Smooth muscle cell (in vitro differentiated cells): ENCODE measurements around the gene SYT10. TPM values are rescaled to one million over a fixed set of nuclear protein-coding genes. Genes with fewer than 3 reads are reported as not detected.

Experiments
- DNase-seq: peaks from one replicate; lab custom pipeline; 2025; ENCODE audit not compliant: unreplicated experiment; lab: John Stamatoyannopoulos, UW
- H2AFZ ChIP-seq: fragments of 200-600 bp; sonication (generic); 2 replicates; pipeline ENCODE4 v1.6.0; 2016; ENCODE audit warnings: antibody characterized with exemption, low read depth, mild to moderate bottlenecking
- H3F3A ChIP-seq: fragments of 200-600 bp; sonication (generic); 2 replicates; pipeline ENCODE4 v1.6.0; 2017; ENCODE audit warnings: antibody characterized with exemption, low read depth
- H3K27ac ChIP-seq: fragments of 200-600 bp; sonication (generic); 2 replicates; pipeline ENCODE4 v1.5.1; 2016; ENCODE audit warnings: low read depth, mild to moderate bottlenecking
- H3K27me3 ChIP-seq: fragments of 200-600 bp; sonication (generic); 2 replicates; pipeline ENCODE4 v1.6.1; 2016; ENCODE audit warnings: low read depth, mild to moderate bottlenecking
- H3K36me3 ChIP-seq: fragments of 200-600 bp; sonication (generic); 2 replicates; pipeline ENCODE4 v1.5.1; 2016; ENCODE audit warnings: low read depth
- H3K4me1 ChIP-seq: fragments of 200-600 bp; sonication (generic); 2 replicates; pipeline ENCODE4 v1.5.1; 2016; ENCODE audit warnings: low read depth
- H3K4me2 ChIP-seq: fragments of 200-600 bp; sonication (generic); 2 replicates; pipeline ENCODE4 v1.6.0; 2016; ENCODE audit warnings: mild to moderate bottlenecking
- H3K4me3 ChIP-seq: fragments of 200-600 bp; sonication (generic); 2 replicates; pipeline ENCODE4 v1.5.1; 2016; ENCODE audit warnings: mild to moderate bottlenecking
- H3K79me2 ChIP-seq: fragments of 200-600 bp; sonication (generic); 2 replicates; pipeline ENCODE4 v1.6.0; 2016; ENCODE audit warnings: low read depth, mild to moderate bottlenecking
- H3K9ac ChIP-seq: fragments of 200-600 bp; sonication (generic); 2 replicates; pipeline ENCODE4 v1.6.0; 2016; ENCODE audit warnings: low read depth
- H3K9me3 ChIP-seq: fragments of 200-600 bp; sonication (generic); replicated peaks from 2 replicates; pipeline ENCODE4 v1.5.1; 2016; ENCODE audit warnings: low read depth
- H4K20me1 ChIP-seq: fragments of 200-600 bp; sonication (generic); 2 replicates; pipeline ENCODE4 v1.6.0; 2016; ENCODE audit warnings: low read depth
- WGBS: methylation state at CpG from one replicate; pipeline ENCODE4 v1.1.7; 2016; ENCODE audit warnings: low lambda C conversion rate; 5-methylcytosine and 5-hydroxymethylcytosine counted together
- polyA plus RNA-seq: library from polyadenylated mRNA; unstranded; fragments of >200 nt; fragmentation: Nextera tagmentation; extraction: Ambion mirVana; gene quantifications from 2 replicates; pipeline ENCODE4 v1.2.1, GENCODE V29; 2016
- total RNA-seq: library from RNA; depleted of rRNA; stranded (reverse); fragments of >200 nt; gene quantifications from 2 replicates; pipeline ENCODE4 v1.2.3, GENCODE V29; 2014
- TF ChIP-seq, protein P1 (sequence below): fragments of 200-600 bp; sonication (generic); IDR thresholded peaks from 2 replicates; pipeline ENCODE4 v1.5.1; 2017; ENCODE audit warnings: borderline replicate concordance, mild to moderate bottlenecking, antibody characterized with exemption; ENCODE audit not compliant: insufficient read depth, poor library complexity, severe bottlenecking

SYT10 gene
- total and polyA plus RNA-seq, 2 experiments from 2014 or later: 0.18 to 1.2 TPM

DNA sequence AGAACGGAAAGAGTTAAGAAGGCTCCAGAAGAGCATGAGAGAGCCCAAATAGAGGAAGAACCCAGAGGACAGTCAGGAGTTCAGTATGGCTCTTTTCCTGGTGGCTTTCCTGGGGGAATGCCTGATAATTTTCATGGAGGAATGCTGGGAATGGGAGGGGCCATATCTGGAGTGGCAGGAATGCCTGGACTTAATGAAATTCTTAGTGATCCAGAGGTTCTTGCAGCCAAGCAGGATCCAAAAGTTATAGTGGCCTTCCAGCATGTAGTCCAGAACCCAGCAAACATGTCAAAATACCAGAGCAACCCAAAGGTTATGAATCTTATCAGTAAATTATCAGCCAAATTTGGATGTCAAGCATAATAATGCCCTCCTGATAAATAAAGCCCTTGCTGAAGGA lies 15.5 kb upstream of the SYT10 start:
- H3K36me3 ChIP-seq: no peaks in the 10 kb centered on the region
- no peaks in the 10 kb centered on the region for H3K4me1 ChIP-seq
- H3K4me2 ChIP-seq: no peak overlapping the region
- H3K79me2 ChIP-seq: no peaks in the 10 kb centered on the region
- TF ChIP-seq, protein P1, sequence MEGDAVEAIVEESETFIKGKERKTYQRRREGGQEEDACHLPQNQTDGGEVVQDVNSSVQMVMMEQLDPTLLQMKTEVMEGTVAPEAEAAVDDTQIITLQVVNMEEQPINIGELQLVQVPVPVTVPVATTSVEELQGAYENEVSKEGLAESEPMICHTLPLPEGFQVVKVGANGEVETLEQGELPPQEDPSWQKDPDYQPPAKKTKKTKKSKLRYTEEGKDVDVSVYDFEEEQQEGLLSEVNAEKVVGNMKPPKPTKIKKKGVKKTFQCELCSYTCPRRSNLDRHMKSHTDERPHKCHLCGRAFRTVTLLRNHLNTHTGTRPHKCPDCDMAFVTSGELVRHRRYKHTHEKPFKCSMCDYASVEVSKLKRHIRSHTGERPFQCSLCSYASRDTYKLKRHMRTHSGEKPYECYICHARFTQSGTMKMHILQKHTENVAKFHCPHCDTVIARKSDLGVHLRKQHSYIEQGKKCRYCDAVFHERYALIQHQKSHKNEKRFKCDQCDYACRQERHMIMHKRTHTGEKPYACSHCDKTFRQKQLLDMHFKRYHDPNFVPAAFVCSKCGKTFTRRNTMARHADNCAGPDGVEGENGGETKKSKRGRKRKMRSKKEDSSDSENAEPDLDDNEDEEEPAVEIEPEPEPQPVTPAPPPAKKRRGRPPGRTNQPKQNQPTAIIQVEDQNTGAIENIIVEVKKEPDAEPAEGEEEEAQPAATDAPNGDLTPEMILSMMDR: no peak
- WGBS: 93% methylated on average over 1 of the region's 1 CpG
- H3F3A ChIP-seq: no peaks in the 10 kb centered on the region
- H4K20me1 ChIP-seq: no peaks in the 10 kb centered on the region
- no peak overlapping the region for H3K27ac ChIP-seq
- no peaks in the 10 kb centered on the region for H3K9me3 ChIP-seq
- H3K4me3 ChIP-seq: no peak overlapping the region
- no peak overlapping the region for H3K9ac ChIP-seq
- no peak overlapping the region for H2AFZ ChIP-seq
- H3K27me3 ChIP-seq: no peaks in the 10 kb centered on the region
- DNase-seq: no peak

DNA sequence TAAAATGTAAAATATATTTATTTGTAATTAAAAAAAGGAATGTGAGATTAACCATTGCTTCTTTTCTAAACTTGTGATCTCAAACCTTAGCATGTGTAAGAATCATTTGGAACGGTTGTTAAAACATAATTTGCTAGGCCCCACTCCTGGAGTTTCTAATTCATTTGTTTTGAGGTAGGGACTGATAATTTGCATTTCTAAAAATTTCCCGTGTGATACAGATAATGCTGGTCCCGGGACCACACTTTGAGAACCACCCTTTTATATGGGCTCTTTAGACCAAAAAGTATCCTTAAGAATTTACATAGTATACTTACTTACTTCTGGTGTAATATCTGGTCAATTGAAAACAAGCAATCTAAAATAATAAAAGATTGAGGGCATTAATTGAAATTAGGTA lies 10.9 kb upstream of the SYT10 start:
- no peak overlapping the region for H3K4me3 ChIP-seq
- no peak overlapping the region for H3K4me2 ChIP-seq
- no peak overlapping the region for H3K27ac ChIP-seq
- no peaks in the 10 kb centered on the region for H3F3A ChIP-seq
- no peak overlapping the region for H2AFZ ChIP-seq
- 82% methylated on average over 3 of the region's 3 CpGs for WGBS
- H3K4me1 ChIP-seq: no peaks in the 10 kb centered on the region
- DNase-seq: no peak
- no peak overlapping the region for H3K9ac ChIP-seq
- H3K9me3 ChIP-seq: no peaks in the 10 kb centered on the region
- TF ChIP-seq, protein P1: no peak
- no peaks in the 10 kb centered on the region for H4K20me1 ChIP-seq
- H3K27me3 ChIP-seq: no peaks in the 10 kb centered on the region
- no peaks in the 10 kb centered on the region for H3K36me3 ChIP-seq
- no peaks in the 10 kb centered on the region for H3K79me2 ChIP-seq

DNA sequence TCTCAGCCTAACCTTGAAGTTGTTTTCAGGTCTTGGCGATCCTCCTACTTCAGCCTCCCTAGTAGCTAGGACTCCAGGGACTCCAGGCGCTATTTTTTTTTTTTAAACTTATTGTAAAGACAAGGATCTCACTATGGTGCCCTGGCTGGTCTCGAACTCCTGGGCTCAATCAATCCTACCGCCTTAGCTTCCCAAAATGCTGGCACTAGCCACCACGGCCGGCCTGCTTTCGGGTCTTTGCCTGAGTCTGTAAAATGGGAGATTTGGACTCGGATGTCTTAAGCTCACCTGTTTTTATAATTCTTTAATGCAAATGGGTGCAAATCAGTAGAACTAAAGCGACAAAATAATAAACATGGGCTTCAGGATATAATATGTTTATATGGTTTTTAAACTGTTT lies 858 bp upstream of the SYT10 start:
- no peak overlapping the region for H3K27ac ChIP-seq
- H3K4me3 ChIP-seq: no peak overlapping the region
- H3K79me2 ChIP-seq: no peaks in the 10 kb centered on the region
- H3K4me2 ChIP-seq: no peak overlapping the region
- H3K36me3 ChIP-seq: no peaks in the 10 kb centered on the region
- H3K9ac ChIP-seq: no peak overlapping the region
- DNase-seq: no peak
- H4K20me1 ChIP-seq: no peaks in the 10 kb centered on the region
- TF ChIP-seq, protein P1: no peak
- no peak overlapping the region for H2AFZ ChIP-seq
- no peaks in the 10 kb centered on the region for H3K4me1 ChIP-seq
- H3K27me3 ChIP-seq: peaks cover 58% of the 10 kb centered on the region
- no peaks in the 10 kb centered on the region for H3F3A ChIP-seq
- no peaks in the 10 kb centered on the region for H3K9me3 ChIP-seq
- WGBS: 96% methylated on average over 9 of the region's 9 CpGs

- H3K27me3 ChIP-seq: peaks cover 58% of the 10 kb centered on the region
- no peak overlapping the region for H3K27ac ChIP-seq
- 1% methylated on average over 65 of the region's 68 CpGs for WGBS
These were observed 600 bp downstream of the SYT10 start for GRCh38 chr12:33438851-33439586.

More at GRCh38 chr12:33438851-33439586, 600 bp downstream of the SYT10 start:
- H3K9ac ChIP-seq: no peak overlapping the region
- peak overlapping the region; percentile 90 for H3K4me3 ChIP-seq
- H3F3A ChIP-seq: no peaks in the 10 kb centered on the region
- H3K79me2 ChIP-seq: no peaks in the 10 kb centered on the region
- H3K4me2 ChIP-seq: peak overlapping the region; percentile 99
- H3K36me3 ChIP-seq: no peaks in the 10 kb centered on the region
- H2AFZ ChIP-seq: peak overlapping the region; percentile 95
- DNase-seq: no peak
- TF ChIP-seq, protein P1: no peak
- H3K4me1 ChIP-seq: no peaks in the 10 kb centered on the region
- H4K20me1 ChIP-seq: no peaks in the 10 kb centered on the region
- H3K9me3 ChIP-seq: no peaks in the 10 kb centered on the region
